HUDEP-2 (cell line): Measurements from ENCODE around the gene PRKAR2B.

Experiments
- DNase-seq, 76 experiments: peaks; one replicate each; lab custom pipeline; 2025; ENCODE audit not compliant: unreplicated experiment in 76 of 76; lab: John Stamatoyannopoulos, UW

The PRKAR2B gene

DNA sequence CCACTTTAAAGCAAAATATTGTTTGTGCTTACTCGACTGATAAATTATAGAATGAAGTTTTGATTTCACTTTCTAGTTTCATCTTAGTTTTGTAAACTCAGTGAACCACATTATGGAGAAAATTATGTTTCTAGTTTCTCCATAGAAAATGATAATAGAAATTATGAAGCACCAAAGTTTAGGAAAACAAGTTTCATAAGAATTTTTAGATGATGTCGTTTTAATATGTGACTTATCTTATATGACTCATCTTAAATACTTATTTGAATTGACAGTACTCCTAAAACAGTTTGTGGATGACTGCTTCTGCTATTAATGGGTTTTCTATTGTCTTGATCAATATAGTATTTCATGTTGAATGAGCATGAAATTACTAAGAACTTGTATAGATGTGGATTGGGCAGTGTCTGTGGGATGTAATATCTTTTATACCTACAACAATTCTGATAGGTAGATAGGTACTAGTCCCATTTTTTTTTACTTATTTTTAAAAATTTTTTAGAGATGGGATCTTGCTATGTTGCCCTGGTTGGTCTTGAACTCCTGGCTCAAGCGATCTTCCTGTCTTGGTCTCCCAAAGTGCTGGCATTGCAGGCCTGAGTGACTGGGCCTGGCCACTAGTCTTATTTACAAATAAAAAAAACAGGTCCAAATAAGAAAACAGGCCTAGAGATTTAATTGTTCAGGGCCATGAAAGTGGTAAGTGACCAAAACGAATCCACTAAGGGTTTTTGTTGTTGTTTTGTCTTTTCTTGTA is 127.9 kb downstream of the PRKAR2B start:
- DNase-seq, result no peak

DNA sequence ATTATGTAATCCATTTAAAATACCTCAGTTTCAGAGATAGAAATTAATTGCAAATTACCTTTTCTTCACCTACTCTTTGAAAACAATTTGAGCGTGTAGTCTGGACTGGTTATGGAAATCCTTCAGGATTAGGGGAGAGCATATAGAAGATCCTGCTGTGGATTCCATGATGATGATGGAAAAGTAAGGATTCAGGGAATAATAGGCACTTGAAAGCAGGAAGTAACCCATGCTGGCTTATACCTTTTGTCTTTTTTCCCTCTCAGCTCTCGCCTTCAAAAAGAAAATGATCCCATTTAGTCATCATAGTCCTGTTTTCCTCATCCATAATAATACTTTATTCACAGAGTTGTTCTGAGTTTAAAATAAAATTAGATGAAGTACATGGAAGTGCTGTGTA is 128.7 kb downstream of the PRKAR2B start:
- DNase-seq, result no peak

DNA sequence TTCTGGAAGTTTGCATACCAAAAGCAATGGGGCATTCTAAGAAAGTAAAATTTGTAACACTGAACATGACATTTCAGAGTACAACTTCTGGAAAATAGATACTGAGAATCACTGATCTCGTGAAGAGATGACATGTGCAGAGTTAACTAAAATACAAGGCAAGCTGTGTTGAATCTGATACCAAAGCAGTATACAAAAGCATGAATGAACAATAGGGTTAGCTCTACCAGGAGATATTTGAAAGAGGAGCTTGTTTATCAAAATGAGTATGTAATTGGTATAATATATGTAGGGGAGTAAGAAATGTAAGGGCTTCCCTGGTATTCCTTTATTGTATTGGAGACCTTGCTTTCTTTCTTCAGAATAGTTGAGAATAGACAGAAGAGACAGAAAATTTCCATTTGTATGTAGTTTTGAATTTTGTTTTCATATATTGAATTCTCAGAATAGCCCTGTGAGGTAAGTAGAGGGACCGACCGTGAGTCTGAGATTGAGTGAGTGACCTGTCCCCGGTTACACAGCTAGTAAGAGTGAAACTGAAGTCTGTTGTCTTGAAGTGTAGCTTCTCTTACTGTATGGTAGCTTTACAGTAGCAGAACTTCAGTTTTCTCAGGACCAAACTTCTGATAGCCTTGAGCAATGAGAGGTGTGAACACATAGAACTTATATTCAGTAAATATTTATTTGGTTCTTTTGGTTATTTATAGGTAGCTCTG is 129.3 kb downstream of the PRKAR2B start:
- DNase-seq, result peak in 1 of 76 experiments; percentile 6

DNA sequence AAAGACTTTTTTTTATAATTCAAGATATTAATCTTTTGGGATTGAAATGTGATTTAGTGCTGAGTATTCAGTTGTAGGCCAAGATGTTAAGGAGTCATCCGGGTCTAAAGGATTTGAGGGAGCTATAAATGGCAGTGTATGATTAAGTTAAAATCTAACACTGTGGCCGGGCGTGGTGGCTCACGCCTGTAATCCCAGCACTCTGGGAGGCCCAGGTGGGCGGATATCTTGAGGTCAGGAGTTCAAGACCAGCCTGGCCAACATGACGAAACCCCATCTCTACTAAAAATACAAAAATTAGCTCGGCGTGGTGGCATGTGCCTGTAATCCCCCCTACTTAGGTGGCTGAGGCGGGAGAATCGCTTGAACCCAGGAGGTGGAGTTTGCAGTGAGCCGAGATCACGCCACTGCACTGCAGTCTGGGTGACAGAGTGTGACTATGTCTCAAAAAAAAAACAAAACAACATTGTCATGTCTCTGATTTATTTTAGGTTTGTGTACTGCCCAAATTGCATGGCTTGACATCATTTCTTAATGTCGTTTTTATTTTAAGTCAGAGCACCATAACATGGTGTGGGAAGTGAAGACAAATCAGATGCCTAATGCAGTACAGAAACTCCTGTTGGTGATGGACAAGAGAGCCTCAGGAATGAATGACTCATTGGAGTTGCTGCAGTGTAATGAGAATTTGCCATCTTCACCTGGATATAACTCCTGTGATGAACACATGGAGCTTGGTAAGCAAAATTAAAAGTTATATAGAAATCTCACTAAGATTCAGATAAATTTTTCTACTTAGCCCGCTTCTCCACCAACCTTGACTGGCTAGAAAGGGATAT is 135.0 kb downstream of the PRKAR2B start:
- DNase-seq, result no peak

DNA sequence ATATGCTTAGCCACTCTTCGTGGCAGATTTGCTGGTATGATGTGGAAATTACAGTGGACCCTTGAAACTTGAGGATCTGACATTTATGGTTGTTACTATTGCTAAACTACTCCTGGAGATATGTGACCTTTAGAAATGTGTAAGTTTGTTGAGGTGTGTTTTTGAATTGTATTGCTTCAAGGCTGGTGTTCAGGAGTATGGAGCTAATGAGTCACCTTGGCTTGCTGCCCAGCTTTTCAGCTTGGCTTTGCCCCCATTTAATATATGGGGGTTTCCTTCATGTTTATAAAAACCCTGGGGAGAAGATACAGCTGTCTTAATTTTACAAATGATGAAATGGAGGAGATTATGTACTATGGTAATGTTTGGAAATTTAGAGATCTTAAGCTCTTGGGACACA is 135.9 kb downstream of the PRKAR2B start:
- peak in 41 of 76 experiments; percentile 5 to 66 (median 30) for DNase-seq

DNA sequence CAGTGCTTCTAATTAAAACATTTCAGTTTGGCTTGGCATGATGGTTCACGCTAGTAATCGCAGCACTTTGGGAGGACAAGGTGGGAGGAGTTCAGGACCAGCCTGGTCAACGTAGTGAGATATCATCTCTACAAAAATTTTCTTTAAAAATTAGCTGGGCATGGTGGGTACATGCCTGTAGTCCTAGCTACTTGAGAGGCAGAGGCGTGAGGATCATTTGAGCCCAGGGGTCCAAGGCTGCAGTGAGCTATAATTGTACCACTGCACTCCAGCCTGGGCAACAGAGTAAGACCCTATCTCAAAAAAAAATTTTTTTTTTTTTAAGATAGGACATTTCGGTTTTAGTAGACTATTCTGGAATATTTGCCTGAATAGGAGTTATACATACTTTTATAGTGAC is 136.7 kb downstream of the PRKAR2B start:
- no peak for DNase-seq

DNA sequence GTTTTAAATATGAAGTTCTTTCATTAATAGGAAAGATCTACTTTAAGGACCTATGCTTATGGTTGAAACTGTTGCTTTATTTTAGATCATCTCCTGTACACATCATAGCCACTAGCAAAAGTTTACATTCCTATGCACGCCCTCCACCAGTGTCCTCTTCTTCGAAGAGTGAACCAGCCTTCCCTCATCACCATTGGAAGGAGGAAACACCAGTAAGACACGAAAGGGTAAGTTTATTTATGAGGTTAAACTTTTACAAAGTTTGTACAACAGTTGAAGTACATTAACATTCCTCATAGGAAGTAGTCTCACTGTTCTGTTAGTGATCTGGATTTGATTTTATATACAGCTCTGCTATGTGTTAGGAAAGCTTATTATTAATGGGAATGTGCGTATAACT is 141.2 kb downstream of the PRKAR2B start:
- no peak for DNase-seq

DNA sequence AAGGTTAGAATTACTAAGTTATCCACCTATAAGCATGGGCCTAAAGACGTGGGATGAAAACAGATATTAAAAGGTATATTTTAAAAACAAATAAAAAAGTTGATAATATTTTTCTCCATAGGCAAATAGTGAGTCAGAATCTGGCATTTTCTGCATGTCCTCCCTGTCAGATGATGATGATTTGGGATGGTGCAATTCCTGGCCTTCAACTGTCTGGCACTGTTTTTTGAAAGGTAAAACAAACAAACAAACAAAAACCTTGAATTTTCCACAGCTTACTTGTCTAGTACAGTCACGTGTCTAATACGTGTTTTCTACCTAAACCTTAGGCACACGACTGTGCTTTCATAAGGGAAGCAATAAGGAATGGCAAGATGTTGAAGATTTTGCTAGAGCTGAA is 141.7 kb downstream of the PRKAR2B start:
- no peak for DNase-seq

DNA sequence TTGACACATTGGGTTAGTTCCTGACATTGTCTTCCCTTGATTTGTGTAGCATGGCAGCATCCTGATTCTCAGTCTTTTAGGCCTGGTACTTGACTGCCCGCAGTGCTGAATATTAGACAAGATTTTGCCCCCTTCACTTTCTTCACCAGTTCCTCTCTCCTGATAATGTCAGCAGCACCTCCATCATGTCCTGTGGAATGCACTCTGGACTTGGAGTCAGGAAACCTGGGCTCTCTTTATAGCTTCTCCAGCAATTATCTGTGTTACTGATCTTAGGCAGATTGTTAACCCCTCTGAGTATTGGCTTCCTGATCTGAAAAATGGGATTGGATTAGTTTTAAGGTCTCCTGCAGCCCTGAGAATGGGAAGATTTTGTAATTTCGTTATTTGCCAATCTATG is 143.3 kb downstream of the PRKAR2B start:
- no peak for DNase-seq

DNA sequence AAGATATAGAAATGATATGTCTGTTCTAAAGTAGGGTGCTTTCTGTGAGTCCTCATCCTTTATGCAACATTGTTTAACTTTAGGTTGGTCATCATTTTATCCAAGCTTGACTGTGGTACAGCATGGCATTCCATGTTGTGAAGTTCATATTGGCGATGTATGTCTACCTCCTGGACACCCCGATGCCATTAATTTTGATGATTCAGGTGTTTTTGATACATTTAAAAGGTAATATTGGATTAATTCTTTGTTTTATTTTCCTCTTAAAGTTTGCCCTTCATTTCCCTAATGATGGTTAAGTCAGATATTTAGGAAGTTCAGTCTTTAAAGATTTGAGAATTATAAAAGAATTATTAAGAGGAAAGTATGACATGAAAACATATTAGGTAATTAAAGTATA is 145.6 kb downstream of the PRKAR2B start:
- no peak for DNase-seq

DNA sequence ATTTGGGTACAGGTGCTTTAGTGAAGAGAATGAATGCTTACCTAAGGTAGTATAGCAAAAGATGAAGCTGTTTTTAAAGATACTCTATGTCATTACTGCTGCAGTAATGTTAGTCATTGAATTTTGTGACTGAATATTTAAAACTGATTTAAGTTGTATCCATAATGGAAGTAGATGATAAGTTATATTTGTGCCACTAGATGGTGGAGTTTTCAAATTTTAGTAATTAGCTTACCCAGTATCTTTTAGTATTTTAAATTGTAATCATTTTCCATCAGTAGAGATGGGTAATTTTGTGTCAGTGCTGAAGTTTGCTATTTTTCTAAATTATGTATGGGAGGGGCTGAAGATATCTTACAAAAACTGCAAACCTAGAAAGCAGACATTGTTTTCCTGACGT is 149.5 kb downstream of the PRKAR2B start:
- no peak for DNase-seq

DNA sequence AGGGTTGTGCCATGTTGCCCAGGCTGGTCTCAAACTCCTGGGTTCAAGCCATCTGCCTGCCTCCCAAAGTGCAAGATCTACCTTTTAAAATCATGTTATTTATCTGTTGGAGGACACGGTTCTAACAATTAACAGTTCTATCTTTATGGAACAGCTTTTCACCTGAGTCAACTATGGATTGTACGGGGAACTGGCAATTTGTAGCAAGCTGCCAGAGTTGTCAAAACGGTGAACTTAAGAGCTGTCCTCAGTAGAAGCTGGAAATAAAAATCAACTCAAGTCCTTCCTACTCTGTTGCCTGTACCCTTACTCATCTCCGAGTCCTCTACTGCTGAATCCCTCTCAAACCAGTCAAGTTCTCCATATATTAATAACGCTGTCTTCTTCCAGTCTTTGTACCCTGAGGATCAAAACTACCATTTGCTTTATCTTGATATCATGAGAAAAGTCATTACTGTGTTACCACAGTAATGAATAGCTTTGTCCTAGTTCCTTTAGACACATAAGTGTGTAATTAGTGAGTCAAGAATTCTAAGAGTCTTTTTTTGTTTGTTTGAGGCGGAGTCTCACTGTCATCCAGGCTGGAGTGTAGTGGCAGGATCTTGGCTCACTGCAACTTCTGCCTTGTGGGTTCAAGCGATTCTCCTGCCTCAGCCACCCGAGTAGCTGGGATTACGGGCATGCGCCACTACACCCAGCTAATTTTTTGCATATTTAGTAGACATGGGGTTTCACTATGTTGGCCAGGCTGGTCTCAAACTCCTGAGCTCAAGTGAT is 152.5 kb downstream of the PRKAR2B start:
- DNase-seq, result no peak

DNA sequence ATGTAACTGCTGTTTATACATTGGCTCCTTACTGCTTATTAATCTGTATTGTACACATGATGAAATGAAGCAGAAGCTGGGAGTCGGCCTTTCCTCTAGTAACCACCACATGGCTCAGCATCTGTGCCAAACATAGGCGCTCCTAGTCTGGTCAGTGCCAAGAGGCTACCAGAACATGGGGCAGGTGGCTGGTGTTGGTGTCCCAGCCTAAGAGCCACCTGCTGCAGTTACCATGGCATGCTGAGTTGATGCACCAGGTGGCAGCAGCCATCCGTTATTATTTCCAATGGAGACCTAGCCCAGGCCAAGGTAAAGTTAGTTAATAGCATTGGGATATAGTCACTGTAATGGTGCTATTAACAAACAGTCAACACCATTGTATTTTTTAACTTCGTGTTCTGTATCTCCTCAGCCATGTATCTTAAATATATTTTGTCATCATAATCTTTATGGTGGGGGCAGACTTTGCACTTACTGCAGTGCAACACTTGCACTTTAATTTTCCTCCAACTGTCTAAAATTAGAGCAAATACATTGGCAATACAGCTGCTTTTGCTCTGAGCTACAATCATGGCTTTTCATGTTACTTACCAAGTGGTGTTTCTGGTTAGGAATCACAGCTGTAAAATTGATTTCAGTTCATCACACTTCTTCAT is 157.4 kb downstream of the PRKAR2B start:
- DNase-seq, result peak in 39 of 76 experiments; percentile 1 to 67 (median 19)

DNA sequence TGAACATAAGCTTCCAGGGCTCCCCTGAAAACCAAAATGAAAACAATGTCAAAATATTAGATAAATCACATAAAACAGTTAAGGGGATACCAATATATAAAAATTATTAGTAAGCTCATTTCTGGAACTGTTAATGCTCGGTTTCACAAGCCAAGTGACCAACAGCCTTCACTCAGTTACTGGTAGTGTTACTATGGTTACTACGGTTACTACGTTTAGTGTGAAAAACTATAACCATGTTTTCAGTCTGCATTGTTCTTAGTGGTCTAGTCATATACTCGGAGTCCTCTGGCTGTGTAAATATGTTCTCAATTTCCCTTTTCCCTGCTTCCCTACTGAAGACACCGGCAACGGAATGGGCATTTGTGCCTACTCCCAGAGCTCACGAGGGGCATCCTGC is 159.1 kb downstream of the PRKAR2B start:
- no peak for DNase-seq

DNA sequence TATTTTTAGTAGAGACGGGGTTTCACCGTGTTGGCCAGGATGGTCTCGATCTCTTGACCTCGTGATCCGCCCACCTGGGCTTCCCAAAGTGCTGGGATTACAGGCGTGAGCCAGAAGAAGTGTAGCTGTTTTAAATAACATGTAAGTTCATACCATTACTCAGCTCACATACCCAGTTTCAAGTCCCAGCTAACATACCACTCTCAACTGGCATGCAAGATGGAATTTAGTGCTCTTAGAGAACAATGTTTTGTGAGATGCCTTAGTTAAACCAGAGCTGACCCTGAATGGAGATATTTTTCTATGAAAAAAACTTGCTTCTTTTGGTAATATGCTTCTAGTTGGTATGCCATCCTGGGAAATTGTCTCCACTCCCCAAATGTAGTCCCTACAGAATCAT is 161.6 kb downstream of the PRKAR2B start:
- no peak for DNase-seq

DNA sequence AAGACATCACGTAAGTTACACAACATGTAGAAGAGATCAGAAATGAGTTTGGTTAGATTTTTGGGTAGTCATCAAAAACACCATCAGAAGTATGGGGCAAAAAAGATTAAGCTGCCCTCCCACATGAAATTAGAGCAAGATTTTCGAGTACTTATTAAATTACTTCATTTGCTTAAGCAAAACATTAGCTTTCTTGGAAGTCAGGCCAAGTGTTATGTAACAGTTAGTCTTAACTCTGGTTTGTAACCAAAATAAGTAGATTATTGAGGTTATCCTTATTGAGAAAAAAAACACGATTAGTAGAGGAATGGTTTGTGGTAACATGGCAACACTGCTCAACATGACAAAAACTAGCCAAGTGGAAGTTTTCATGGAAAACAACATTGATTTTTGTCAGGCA is 162.2 kb downstream of the PRKAR2B start:
- no peak for DNase-seq

DNA sequence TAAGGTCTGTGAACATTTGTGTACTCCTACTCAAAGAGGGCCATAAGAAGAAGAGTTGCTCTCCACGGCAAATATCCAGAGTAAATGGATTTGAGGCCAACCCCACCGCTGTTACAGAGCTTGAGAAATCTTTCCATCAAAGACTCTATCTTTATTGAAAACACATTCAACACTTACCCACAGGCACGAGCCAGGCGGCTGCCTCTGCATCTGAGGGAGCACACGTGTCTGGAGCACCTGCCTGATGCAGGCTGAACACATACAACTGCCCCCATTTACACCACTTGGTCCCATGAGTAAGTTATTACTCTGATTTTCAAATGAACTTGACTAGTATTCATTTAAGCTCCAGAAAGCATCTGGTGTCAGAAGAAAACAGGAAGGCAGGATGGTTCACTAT is 163.0 kb downstream of the PRKAR2B start:
- DNase-seq, result no peak

DNA sequence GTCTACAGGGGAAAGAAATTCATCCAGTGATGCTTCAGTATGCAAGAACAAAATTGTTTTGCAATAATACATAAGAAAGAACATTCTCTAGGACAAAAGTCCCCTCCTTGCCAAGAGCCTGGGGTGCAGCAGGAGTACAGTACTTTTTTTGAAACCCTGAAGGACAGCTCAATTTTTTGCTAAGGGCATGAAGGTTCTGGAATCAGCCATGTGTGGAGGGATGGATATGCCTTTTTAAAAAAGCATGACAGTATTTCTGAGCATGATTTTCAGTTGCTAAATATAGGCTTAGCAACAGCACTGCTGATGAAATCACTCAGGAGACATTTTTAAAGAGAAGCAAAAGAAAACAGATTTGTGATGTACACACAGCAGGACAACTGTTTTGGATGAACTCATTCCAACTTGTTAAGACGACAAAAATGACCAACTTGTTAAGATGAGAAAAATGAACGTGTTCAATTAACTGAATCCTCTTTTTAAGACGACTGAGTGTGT is 163.6 kb downstream of the PRKAR2B start:
- no peak for DNase-seq

DNA sequence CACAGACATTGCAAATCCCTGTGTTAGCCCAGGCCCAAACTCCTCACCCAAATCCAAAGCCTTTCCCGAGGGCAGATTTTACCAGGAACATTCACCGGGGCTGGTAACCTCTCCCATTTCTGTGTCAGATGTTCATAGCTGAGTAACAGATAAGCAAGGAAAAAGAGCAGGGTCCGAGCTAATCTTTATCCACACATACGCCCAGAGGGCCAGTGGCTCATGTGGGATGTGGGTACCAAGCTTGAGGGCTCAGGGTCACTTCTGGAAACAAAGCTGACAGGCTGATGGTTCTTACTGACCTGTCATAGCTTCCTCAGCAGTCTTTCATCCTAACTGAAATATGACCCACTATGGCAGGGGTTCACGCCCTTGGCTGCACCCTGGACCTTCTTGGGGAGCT is 164.1 kb downstream of the PRKAR2B start:
- no peak for DNase-seq

DNA sequence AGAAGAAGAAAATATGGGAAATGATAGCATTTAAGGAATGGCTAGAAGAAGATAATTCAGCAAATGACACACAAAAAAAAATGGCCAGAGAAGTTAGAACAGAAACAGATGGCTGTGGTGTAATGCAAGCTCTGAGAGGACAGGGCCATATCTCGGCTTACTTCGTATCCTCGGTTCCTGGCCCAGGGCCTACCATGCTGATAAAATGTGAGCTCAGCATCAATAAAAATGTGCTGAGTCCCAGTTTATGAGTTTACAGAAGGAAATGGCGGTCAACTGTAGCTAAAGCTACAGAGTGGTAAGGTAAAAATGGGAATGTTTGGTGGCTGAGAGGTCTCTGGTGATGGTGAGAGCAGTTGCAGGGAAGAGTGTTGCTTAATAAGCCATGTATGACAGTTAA is 165.1 kb downstream of the PRKAR2B start:
- no peak for DNase-seq
